ENCODE measurements around the gene AKT1.
A peak's percentile ranks its signal among the peaks of the same experiment; 100 is the strongest.

The AKT1 gene

DNA sequence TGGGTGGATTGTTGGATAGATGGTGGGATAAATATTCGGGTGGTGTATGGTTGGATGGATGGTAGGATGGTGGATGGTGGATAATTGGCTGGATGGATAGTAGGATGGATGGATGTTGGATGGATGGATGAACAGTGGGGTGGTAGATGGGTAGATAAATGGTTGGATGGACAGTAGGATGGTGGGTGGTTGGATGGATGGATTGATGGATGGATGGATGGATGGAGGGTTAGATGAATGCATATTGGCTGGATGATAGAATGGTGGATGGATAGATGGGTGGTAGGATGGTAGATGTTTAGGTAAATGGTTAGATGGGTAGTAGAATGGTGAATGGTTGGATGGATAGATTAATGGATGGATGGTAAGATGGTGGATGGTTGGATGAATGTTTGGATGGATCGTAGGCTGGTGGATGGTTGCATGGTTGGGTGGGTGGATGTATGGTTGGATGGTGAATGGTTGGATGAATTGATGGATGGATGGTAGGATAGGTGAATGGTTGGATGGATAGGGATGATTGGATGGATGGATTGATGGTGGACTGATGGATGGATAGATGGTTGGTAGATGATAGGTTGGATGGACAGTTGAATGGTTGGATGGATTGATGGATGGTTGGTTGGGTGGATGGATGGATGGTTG is 28.9 kb upstream of the AKT1 start:
- in situ Hi-C loops (cut with HindIII; ENCODE audit: low pct_ligation_motif_present, low sequenced_read_pairs) = no loop called here
- Histone ChIP-seq H3K27ac (no peak overlapping the region), H3K4me3 (ENCODE audit: low read depth, low read length) (no peak overlapping the region), H3K27me3 (replicated peaks) (no peaks in the 10 kb centered on the region), H3K36me3 (replicated peaks) (no peaks in the 10 kb centered on the region)
- TF ChIP-seq, protein P1, sequence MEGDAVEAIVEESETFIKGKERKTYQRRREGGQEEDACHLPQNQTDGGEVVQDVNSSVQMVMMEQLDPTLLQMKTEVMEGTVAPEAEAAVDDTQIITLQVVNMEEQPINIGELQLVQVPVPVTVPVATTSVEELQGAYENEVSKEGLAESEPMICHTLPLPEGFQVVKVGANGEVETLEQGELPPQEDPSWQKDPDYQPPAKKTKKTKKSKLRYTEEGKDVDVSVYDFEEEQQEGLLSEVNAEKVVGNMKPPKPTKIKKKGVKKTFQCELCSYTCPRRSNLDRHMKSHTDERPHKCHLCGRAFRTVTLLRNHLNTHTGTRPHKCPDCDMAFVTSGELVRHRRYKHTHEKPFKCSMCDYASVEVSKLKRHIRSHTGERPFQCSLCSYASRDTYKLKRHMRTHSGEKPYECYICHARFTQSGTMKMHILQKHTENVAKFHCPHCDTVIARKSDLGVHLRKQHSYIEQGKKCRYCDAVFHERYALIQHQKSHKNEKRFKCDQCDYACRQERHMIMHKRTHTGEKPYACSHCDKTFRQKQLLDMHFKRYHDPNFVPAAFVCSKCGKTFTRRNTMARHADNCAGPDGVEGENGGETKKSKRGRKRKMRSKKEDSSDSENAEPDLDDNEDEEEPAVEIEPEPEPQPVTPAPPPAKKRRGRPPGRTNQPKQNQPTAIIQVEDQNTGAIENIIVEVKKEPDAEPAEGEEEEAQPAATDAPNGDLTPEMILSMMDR (IDR thresholded peaks at IDR 0.05; ENCODE audit: low read depth, low read length, missing control alignments) = no peak
- no peak for DNase-seq

DNA sequence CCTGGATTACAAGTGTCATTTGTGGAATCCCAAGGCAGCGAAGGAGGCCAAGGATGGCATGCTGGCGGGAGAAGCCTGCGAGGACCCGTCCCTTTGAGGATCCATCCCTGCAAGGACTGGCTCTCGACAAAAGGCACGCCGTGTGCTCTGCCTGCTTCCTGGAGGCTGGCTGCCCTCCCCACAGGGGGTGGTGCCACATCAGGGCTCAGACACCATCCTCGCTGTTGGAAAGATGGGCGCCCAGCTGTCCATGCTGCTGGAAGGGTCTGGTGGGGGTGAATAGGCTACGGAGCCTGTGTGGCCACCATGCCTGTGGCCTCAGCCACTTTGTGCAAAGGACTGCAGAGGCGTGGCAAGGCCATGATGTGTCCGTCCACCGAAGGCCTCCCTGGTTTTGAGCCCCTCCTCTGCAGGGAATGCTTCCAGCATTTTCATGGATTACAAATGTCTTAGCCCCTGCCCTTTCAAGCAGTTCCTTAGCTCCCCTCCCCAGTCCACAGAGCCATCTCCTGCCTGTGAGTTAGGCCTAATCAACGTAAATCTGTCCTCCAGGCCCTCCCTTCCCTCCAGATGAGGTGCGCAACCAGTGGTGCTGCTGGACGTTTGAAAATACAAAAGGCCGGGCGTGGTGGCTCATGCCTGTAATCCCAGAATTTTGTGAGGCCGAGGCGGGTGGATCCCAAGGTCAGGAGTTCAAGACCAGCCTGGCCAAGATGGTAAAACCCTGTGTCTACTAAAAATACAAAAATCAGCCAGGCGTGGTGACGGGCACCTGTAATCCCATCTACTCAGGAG is 27.5 kb upstream of the AKT1 start:
- in situ Hi-C loops (cut with HindIII; ENCODE audit: low pct_ligation_motif_present, low sequenced_read_pairs) = no loop called here
- no peak overlapping the region for H3K4me3 ChIP-seq (ENCODE audit: low read depth, low read length)
- TF ChIP-seq, protein P1 (IDR thresholded peaks at IDR 0.05; ENCODE audit: low read depth, low read length, missing control alignments) = no peak
- H3K27me3 ChIP-seq (replicated peaks) = no peaks in the 10 kb centered on the region
- DNase-seq = no peak
- no peak overlapping the region for H3K27ac ChIP-seq
- no peaks in the 10 kb centered on the region for H3K36me3 ChIP-seq (replicated peaks)

DNA sequence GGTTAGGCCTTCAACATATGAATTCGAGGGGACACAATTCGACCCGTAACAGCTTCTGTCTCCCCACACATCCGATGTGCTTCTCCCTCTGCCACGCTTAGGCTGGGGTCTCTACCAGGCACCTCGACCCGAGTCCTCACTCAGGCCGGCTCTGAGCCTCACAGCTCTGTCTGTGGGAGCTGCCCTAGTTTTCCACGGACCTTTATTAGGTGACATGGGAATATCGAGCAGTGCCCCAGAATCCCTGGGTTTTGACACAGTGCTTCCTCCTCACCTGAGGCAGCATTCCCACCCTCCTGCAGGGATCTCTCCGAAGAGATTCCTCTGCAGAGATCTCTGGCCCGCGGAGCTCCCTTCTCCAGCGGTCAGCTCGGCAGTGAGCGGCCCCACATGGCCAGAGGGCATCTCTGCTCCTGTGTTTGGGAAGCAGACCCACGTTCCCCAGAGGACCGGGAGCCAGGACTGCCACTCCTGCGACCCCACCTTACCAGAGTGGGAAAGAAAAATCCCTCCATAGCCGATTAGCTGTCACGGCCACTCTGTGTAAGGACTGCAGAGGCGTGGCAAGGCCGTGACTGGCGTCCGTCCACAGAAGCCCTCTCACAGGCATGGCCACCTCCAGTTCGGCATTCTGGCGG is 26.5 kb upstream of the AKT1 start:
- in situ Hi-C loops (cut with HindIII; ENCODE audit: low pct_ligation_motif_present, low sequenced_read_pairs) = no loop called here
- no peak overlapping the region for H3K27ac ChIP-seq
- TF ChIP-seq, protein P1 (IDR thresholded peaks at IDR 0.05; ENCODE audit: low read depth, low read length, missing control alignments) = no peak
- H3K27me3 ChIP-seq (replicated peaks) = no peaks in the 10 kb centered on the region
- H3K36me3 ChIP-seq (replicated peaks) = no peaks in the 10 kb centered on the region
- no peak overlapping the region for H3K4me3 ChIP-seq (ENCODE audit: low read depth, low read length)
- no peak for DNase-seq

- Histone ChIP-seq H3K36me3 (replicated peaks) (no peaks in the 10 kb centered on the region), H3K27me3 (replicated peaks) (no peaks in the 10 kb centered on the region), H3K4me3 (ENCODE audit: low read depth, low read length) (no peak overlapping the region), H3K27ac (no peak overlapping the region)
- no peak for DNase-seq
- TF ChIP-seq, protein P1 (IDR thresholded peaks at IDR 0.05; ENCODE audit: low read depth, low read length, missing control alignments) = no peak
- in situ Hi-C loops (cut with HindIII; ENCODE audit: low pct_ligation_motif_present, low sequenced_read_pairs) = no loop called here
Measured at GRCh38 chr14:104821229-104821945, 25.8 kb upstream of the AKT1 start.

- in situ Hi-C loops (cut with HindIII; ENCODE audit: low pct_ligation_motif_present, low sequenced_read_pairs) = no loop called here
- Histone ChIP-seq H3K27me3 (replicated peaks) (no peaks in the 10 kb centered on the region), H3K27ac (no peak overlapping the region), H3K4me3 (ENCODE audit: low read depth, low read length) (no peak overlapping the region), H3K36me3 (replicated peaks) (no peaks in the 10 kb centered on the region)
- TF ChIP-seq, protein P1 (IDR thresholded peaks at IDR 0.05; ENCODE audit: low read depth, low read length, missing control alignments) = peak; percentile 87
- DNase-seq = peak; percentile 62
Measured at GRCh38 chr14:104820669-104821228, 25.2 kb upstream of the AKT1 start.

All from brain microvascular endothelial cell (primary cell).